Measurements from ENCODE around the gene TEPSIN. TPM values are rescaled to one million over a fixed set of nuclear protein-coding genes. Genes with fewer than 3 reads are reported as not detected.

TEPSIN gene
- total RNA-seq, 4 donors from 2014 or later, result 15.5 to 32.9 (median 24.3) TPM

- no peak for DNase-seq
- TF ChIP-seq POLR2A (IDR thresholded peaks at IDR 0.05), result no peak
- TF ChIP-seq CTCF (IDR thresholded peaks at IDR 0.05 in 4 of 5, conservative IDR thresholded peaks at IDR 0.05 in 1 of 5), result no peak
- H3K9me3 ChIP-seq, result no peaks in the 10 kb centered on the region
- peaks cover 0 to 5% of the 10 kb centered on the region in 2 donors for H3K4me1 ChIP-seq
- intact Hi-C loops (cut with DNase I; ENCODE audit: low total_unique reads) (no loop called here), in situ Hi-C loops (cut with MboI; ENCODE audit: low sequenced_read_pairs in 4 of 4) (no loop called here)
- H3K36me3 ChIP-seq, result peaks cover 0 to 23% of the 10 kb centered on the region in 2 donors
- H3K4me3 ChIP-seq, result no peak overlapping the region
- no peak for ATAC-seq
- no peaks in the 10 kb centered on the region for H3K27me3 ChIP-seq
- no peak overlapping the region for H3K27ac ChIP-seq
These were observed 43.3 kb upstream of the TEPSIN start for GRCh38 chr17:81282141-81282540.

- Histone ChIP-seq H3K4me3 (no peak overlapping the region), H3K36me3 (peaks cover 0 to 36% of the 10 kb centered on the region in 2 donors), H3K27ac (no peak overlapping the region), H3K27me3 (no peaks in the 10 kb centered on the region), H3K4me1 (peaks cover 0 to 5% of the 10 kb centered on the region in 2 donors), H3K9me3 (no peaks in the 10 kb centered on the region)
- in situ Hi-C loops (cut with MboI; ENCODE audit: low sequenced_read_pairs in 4 of 4) (no loop called here), intact Hi-C loops (cut with DNase I; ENCODE audit: low total_unique reads) (no loop called here)
- no peak for DNase-seq
- no peak for ATAC-seq
- TF ChIP-seq POLR2A (IDR thresholded peaks at IDR 0.05) (no peak), CTCF (IDR thresholded peaks at IDR 0.05 in 4 of 5, conservative IDR thresholded peaks at IDR 0.05 in 1 of 5) (no peak)
These were observed 41.7 kb upstream of the TEPSIN start for GRCh38 chr17:81280571-81280970.

DNA sequence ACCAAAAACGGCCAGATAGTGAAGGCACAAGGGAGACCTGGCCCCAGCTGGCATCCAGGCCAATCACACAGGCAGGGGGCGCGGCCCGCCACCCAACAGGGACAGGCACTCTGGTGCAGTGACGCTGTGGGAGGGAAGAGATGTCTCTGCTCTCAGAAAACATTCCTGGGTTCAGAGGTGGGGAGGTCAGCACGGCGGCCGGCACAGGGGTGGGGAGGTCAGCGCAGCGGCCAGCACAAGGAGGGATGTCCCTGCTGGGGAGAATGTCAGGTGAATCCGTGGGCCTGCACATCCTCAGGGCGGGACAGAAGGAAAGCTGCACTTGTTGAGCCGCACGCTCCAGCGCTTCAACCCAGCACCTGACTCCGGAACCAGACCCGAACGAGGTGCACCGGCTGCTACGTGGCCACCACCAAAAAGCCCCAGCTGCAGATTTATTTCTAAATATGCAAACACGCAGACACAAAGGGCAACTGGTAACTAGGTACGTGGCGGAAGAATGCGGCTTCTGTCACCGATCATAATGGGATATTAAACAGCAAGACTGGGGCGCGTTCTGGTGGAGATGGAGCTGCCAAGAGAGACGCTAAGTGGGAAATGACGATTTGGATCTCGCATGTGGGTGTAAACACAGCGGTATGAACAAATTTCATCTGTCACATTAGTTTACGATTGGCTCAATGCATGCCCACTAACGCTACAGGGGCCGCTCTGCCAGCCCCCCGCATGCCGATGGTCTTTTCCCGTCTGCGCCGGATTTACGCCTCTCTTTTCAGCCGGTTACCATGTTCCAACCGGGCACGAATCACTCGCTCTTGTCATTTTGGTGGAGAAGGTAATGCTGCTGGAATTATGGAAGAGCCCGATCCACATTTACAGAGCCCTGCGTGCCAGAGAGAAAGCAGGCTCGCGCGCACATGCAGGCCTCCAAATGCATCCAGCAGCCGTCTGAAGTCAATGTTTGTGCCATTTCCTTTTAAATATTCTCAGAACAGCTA is 40.7 kb upstream of the TEPSIN start:
- no peaks in the 10 kb centered on the region for H3K27me3 ChIP-seq
- DNase-seq (no peak), ATAC-seq (no peak)
- in situ Hi-C loops (cut with MboI; ENCODE audit: low sequenced_read_pairs in 4 of 4) (no loop called here), intact Hi-C loops (cut with DNase I; ENCODE audit: low total_unique reads) (no loop called here)
- H3K4me3 ChIP-seq, result no peak overlapping the region
- H3K4me1 ChIP-seq, result no peaks in the 10 kb centered on the region
- TF ChIP-seq CTCF (IDR thresholded peaks at IDR 0.05 in 4 of 5, conservative IDR thresholded peaks at IDR 0.05 in 1 of 5) (no peak), POLR2A (IDR thresholded peaks at IDR 0.05) (no peak)
- peaks cover 0 to 43% of the 10 kb centered on the region in 2 donors for H3K36me3 ChIP-seq
- H3K27ac ChIP-seq, result no peak overlapping the region
- no peaks in the 10 kb centered on the region for H3K9me3 ChIP-seq

GRCh38 chr17:81278831-81279230 is 40.0 kb upstream of the TEPSIN start:
- no peak for ATAC-seq

More at GRCh38 chr17:81278831-81279230, 40.0 kb upstream of the TEPSIN start:
- Histone ChIP-seq H3K9me3 (no peaks in the 10 kb centered on the region), H3K4me3 (no peak overlapping the region), H3K27ac (no peak overlapping the region), H3K27me3 (no peaks in the 10 kb centered on the region), H3K4me1 (no peaks in the 10 kb centered on the region), H3K36me3 (peaks cover 0 to 51% of the 10 kb centered on the region in 2 donors)
- intact Hi-C loops (cut with DNase I; ENCODE audit: low total_unique reads) (no loop called here), in situ Hi-C loops (cut with MboI; ENCODE audit: low sequenced_read_pairs in 4 of 4) (no loop called here)
- DNase-seq, result no peak
- no peak for TF ChIP-seq CTCF (IDR thresholded peaks at IDR 0.05 in 4 of 5, conservative IDR thresholded peaks at IDR 0.05 in 1 of 5)
- TF ChIP-seq POLR2A (IDR thresholded peaks at IDR 0.05), result no peak
